C4-2B (cell line): ENCODE measurements around the gene ZFAND3.

Source experiments
- CTCF ChIP-seq: fragments of 450-650 bp; conservative IDR thresholded peaks from 2 replicates; pipeline ENCODE4 v1.5.1; 2017; ENCODE audit warnings: mild to moderate bottlenecking
- ZFX ChIP-seq: fragments of 450-650 bp; IDR thresholded peaks from 2 replicates; pipeline ENCODE4 v1.6.1; 2017

DNA sequence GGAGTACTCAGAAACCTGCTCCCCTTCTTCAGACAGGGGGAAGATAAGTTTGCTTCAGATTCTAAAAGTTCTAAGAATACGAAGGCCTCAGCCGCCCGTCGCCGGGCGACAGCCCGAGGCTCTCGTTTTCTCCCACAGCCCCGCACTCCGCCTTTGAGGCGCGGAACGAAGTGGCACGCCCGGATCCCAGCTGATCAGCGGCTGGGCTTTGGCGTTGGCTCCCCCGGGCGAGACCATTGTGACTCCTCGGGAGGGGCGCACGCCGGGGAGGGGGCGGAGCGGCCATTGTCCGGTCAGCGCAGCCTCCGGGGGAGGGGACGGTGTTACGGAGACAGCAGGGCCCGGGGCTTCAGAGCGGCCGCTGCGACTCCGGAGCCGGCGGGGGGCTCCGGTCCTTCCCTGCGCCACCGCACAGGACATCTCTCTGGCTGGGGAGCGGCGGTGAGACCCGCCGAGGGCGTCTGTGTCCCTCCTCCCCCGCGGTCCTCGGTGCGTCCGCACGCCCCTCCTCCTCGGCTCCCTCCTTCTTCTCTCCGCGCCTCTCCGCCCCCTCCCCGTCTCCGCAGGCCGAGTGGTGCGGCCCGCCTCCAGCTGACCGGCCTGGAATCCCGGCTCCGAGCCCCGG is at the start of gene ZFAND3:
- TF ChIP-seq CTCF (no peak), ZFX (no peak)
